ENCODE measurements around the gene SLC8A1. TPM values are rescaled to one million over a fixed set of nuclear protein-coding genes. Genes with fewer than 3 reads are reported as not detected.

SLC8A1 gene
- total RNA-seq, 1 donor: 82.9 TPM

GRCh38 chr2:40150266-40150665 is 301.6 kb downstream of the SLC8A1 start:
- no peak overlapping the region for H2AFZ ChIP-seq (ENCODE audit: low read length)
- no peaks in the 10 kb centered on the region for H3K36me3 ChIP-seq (ENCODE audit: insufficient read depth, low read length)
- no peak overlapping the region for H3K4me3 ChIP-seq (ENCODE audit: insufficient read depth, low read length)
- no peaks in the 10 kb centered on the region for H3K9me3 ChIP-seq (ENCODE audit: low read depth, low read length)
- no peaks in the 10 kb centered on the region for H3K79me2 ChIP-seq (ENCODE audit: insufficient read depth, low read length)
- H3K27ac ChIP-seq (ENCODE audit: low read depth, low read length): no peak overlapping the region
- no peak for DNase-seq (ENCODE audit: insufficient read length, low spot score, missing footprints)
- H3K4me2 ChIP-seq (ENCODE audit: insufficient read depth, low read length): no peak overlapping the region
- no peaks in the 10 kb centered on the region for H3K4me1 ChIP-seq (ENCODE audit: insufficient read depth, low read length)
- no peak for TF ChIP-seq CTCF (IDR thresholded peaks at IDR 0.05; ENCODE audit: extremely low read depth, low read depth, low read length)
- no peaks in the 10 kb centered on the region for H4K20me1 ChIP-seq (ENCODE audit: insufficient read depth, low read length)
- no peaks in the 10 kb centered on the region for H3K27me3 ChIP-seq (ENCODE audit: insufficient read depth, low read length)

GRCh38 chr2:40148334-40148733 is 303.6 kb downstream of the SLC8A1 start:
- TF ChIP-seq CTCF (IDR thresholded peaks at IDR 0.05; ENCODE audit: extremely low read depth, low read depth, low read length): no peak
- Histone ChIP-seq H3K9me3 (ENCODE audit: low read depth, low read length) (no peaks in the 10 kb centered on the region), H3K4me3 (ENCODE audit: insufficient read depth, low read length) (no peak overlapping the region), H3K4me2 (ENCODE audit: insufficient read depth, low read length) (no peak overlapping the region), H3K79me2 (ENCODE audit: insufficient read depth, low read length) (no peaks in the 10 kb centered on the region), H3K27ac (ENCODE audit: low read depth, low read length) (no peak overlapping the region), H3K27me3 (ENCODE audit: insufficient read depth, low read length) (no peaks in the 10 kb centered on the region), H3K36me3 (ENCODE audit: insufficient read depth, low read length) (no peaks in the 10 kb centered on the region), H4K20me1 (ENCODE audit: insufficient read depth, low read length) (no peaks in the 10 kb centered on the region), H3K4me1 (ENCODE audit: insufficient read depth, low read length) (no peaks in the 10 kb centered on the region), H2AFZ (ENCODE audit: low read length) (no peak overlapping the region)
- no peak for DNase-seq (ENCODE audit: insufficient read length, low spot score, missing footprints)

- H3K4me1 ChIP-seq (ENCODE audit: insufficient read depth, low read length): no peaks in the 10 kb centered on the region
- H2AFZ ChIP-seq (ENCODE audit: low read length): no peak overlapping the region
- H3K79me2 ChIP-seq (ENCODE audit: insufficient read depth, low read length): no peaks in the 10 kb centered on the region
- no peak for DNase-seq (ENCODE audit: insufficient read length, low spot score, missing footprints)
- no peaks in the 10 kb centered on the region for H3K27me3 ChIP-seq (ENCODE audit: insufficient read depth, low read length)
- H3K27ac ChIP-seq (ENCODE audit: low read depth, low read length): no peak overlapping the region
- no peaks in the 10 kb centered on the region for H4K20me1 ChIP-seq (ENCODE audit: insufficient read depth, low read length)
- no peak overlapping the region for H3K4me3 ChIP-seq (ENCODE audit: insufficient read depth, low read length)
- no peak for TF ChIP-seq CTCF (IDR thresholded peaks at IDR 0.05; ENCODE audit: extremely low read depth, low read depth, low read length)
- H3K36me3 ChIP-seq (ENCODE audit: insufficient read depth, low read length): no peaks in the 10 kb centered on the region
- H3K4me2 ChIP-seq (ENCODE audit: insufficient read depth, low read length): no peak overlapping the region
- H3K9me3 ChIP-seq (ENCODE audit: low read depth, low read length): no peaks in the 10 kb centered on the region
These were observed 304.5 kb downstream of the SLC8A1 start for GRCh38 chr2:40147360-40147759.

GRCh38 chr2:40144022-40144421 is 307.9 kb downstream of the SLC8A1 start:
- Histone ChIP-seq H3K9me3 (ENCODE audit: low read depth, low read length) (no peaks in the 10 kb centered on the region), H3K4me3 (ENCODE audit: insufficient read depth, low read length) (no peak overlapping the region), H4K20me1 (ENCODE audit: insufficient read depth, low read length) (no peaks in the 10 kb centered on the region), H3K27me3 (ENCODE audit: insufficient read depth, low read length) (no peaks in the 10 kb centered on the region), H2AFZ (ENCODE audit: low read length) (no peak overlapping the region), H3K4me2 (ENCODE audit: insufficient read depth, low read length) (no peak overlapping the region), H3K79me2 (ENCODE audit: insufficient read depth, low read length) (no peaks in the 10 kb centered on the region), H3K4me1 (ENCODE audit: insufficient read depth, low read length) (no peaks in the 10 kb centered on the region), H3K27ac (ENCODE audit: low read depth, low read length) (no peak overlapping the region), H3K36me3 (ENCODE audit: insufficient read depth, low read length) (peaks cover 8% of the 10 kb centered on the region)
- DNase-seq (ENCODE audit: insufficient read length, low spot score, missing footprints): no peak
- no peak for TF ChIP-seq CTCF (IDR thresholded peaks at IDR 0.05; ENCODE audit: extremely low read depth, low read depth, low read length)

All from osteoblast (primary cell).